Measurements from ENCODE around the gene CMTM6. TPM values are rescaled to one million over a fixed set of nuclear protein-coding genes. Genes with fewer than 3 reads are reported as not detected.
"Not testable (repeated sequence)": the region's sequence is repeated elsewhere in the genome, so short reads cannot be mapped to it uniquely, and the experiment has no call there.

The CMTM6 gene
- total RNA-seq: 40.6 TPM

GRCh38 chr3:32502118-32502945 lies at the start of gene CMTM6:
Gene CMTM6 (minus strand): TSS chr3:32502852. CDS start chr3:32502745, 107 bp downstream.
- peak; percentile 80 for DNase-seq

GRCh38 chr3:32552013-32552412 lies 49.4 kb upstream of the CMTM6 start:
- DNase-seq: no peak

- DNase-seq: no peak
These were observed 48.8 kb upstream of the CMTM6 start for GRCh38 chr3:32551496-32551895.

- no peak for DNase-seq
These were observed 48.4 kb upstream of the CMTM6 start for GRCh38 chr3:32551087-32551486.

GRCh38 chr3:32545305-32545704 lies 42.7 kb upstream of the CMTM6 start:
- no peak for DNase-seq

- DNase-seq: no peak
These were observed 42.2 kb upstream of the CMTM6 start for GRCh38 chr3:32544894-32545293.

GRCh38 chr3:32542807-32543206 lies 40.2 kb upstream of the CMTM6 start:
- no peak for DNase-seq

- DNase-seq: no peak
These were observed 38.2 kb upstream of the CMTM6 start for GRCh38 chr3:32540899-32541298.

- no peak for DNase-seq
These were observed 29.8 kb upstream of the CMTM6 start for GRCh38 chr3:32532434-32532833.

GRCh38 chr3:32531010-32531647 lies 28.5 kb upstream of the CMTM6 start:
- no peak for DNase-seq

- no peak for DNase-seq
These were observed 23.1 kb upstream of the CMTM6 start for GRCh38 chr3:32525720-32526119.

GRCh38 chr3:32522682-32523081 lies 20.0 kb upstream of the CMTM6 start:
- no peak for DNase-seq

- not testable (repeated sequence) for DNase-seq
These were observed 16.3 kb upstream of the CMTM6 start for GRCh38 chr3:32518921-32519320.

- DNase-seq: not testable (repeated sequence)
These were observed 14.1 kb upstream of the CMTM6 start for GRCh38 chr3:32516751-32517150.

- DNase-seq: no peak
These were observed 8.4 kb upstream of the CMTM6 start for GRCh38 chr3:32511005-32511404.

GRCh38 chr3:32510075-32510724 lies 7.5 kb upstream of the CMTM6 start:
- DNase-seq: peak; percentile 36

- no peak for DNase-seq
These were observed 6.1 kb upstream of the CMTM6 start for GRCh38 chr3:32508711-32509110.

GRCh38 chr3:32506466-32506865 lies 3.8 kb upstream of the CMTM6 start:
- DNase-seq: no peak

- DNase-seq: no peak
These were observed 264 bp upstream of the CMTM6 start for GRCh38 chr3:32502946-32503286.

GRCh38 chr3:32501783-32502117 lies 902 bp downstream of the CMTM6 start:
- DNase-seq: no peak

- DNase-seq: peak; percentile 2
These were observed 1.5 kb downstream of the CMTM6 start for GRCh38 chr3:32500880-32501782.

GRCh38 chr3:32500231-32500630 lies 2.4 kb downstream of the CMTM6 start:
- no peak for DNase-seq

GRCh38 chr3:32499585-32499984 lies 3.1 kb downstream of the CMTM6 start:
- no peak for DNase-seq
